ENCODE results near the gene BRIP1.

BRIP1 gene

GRCh38 chr17:61809816-61810392, 53.4 kb downstream of the BRIP1 start (continued):
- TF ChIP-seq TSHZ2 (CRISPR knock-in tag; IDR thresholded peaks at IDR 0.05) (no peak), ISL1 (CRISPR knock-in tag; IDR thresholded peaks at IDR 0.05) (peak; percentile 99), TCF4 (CRISPR knock-in tag; IDR thresholded peaks at IDR 0.05; ENCODE audit: borderline replicate concordance) (peak; percentile 52), ZNF565 (CRISPR knock-in tag; conservative IDR thresholded peaks at IDR 0.05; ENCODE audit: low read depth) (no peak), BACH2 (CRISPR knock-in tag; IDR thresholded peaks at IDR 0.05; ENCODE audit: borderline replicate concordance) (no peak), ZFP3 (CRISPR knock-in tag; IDR thresholded peaks at IDR 0.05) (no peak), ZFP30 (CRISPR knock-in tag; IDR thresholded peaks at IDR 0.05) (no peak), PATZ1 (CRISPR knock-in tag; IDR thresholded peaks at IDR 0.05; ENCODE audit: borderline replicate concordance) (peak; percentile 93), CSDC2 (CRISPR knock-in tag; IDR thresholded peaks at IDR 0.05) (no peak), GLIS3 (CRISPR knock-in tag; IDR thresholded peaks at IDR 0.05) (no peak)

- ATAC-seq = no peak
- no peak for TF ChIP-seq GLIS3 (CRISPR knock-in tag; IDR thresholded peaks at IDR 0.05)
- TF ChIP-seq OSR1 (CRISPR knock-in tag; IDR thresholded peaks at IDR 0.05) = no peak
- TF ChIP-seq TSHZ2 (CRISPR knock-in tag; IDR thresholded peaks at IDR 0.05) = no peak
- TF ChIP-seq ZFP3 (CRISPR knock-in tag; IDR thresholded peaks at IDR 0.05) = no peak
- no peak for TF ChIP-seq ISL1 (CRISPR knock-in tag; IDR thresholded peaks at IDR 0.05)
- TF ChIP-seq TCF4 (CRISPR knock-in tag; IDR thresholded peaks at IDR 0.05; ENCODE audit: borderline replicate concordance) = no peak
- no peak for TF ChIP-seq CSDC2 (CRISPR knock-in tag; IDR thresholded peaks at IDR 0.05)
- TF ChIP-seq ESRRG (CRISPR knock-in tag; IDR thresholded peaks at IDR 0.05) = no peak
- no peak for TF ChIP-seq CREB5 (CRISPR knock-in tag; IDR thresholded peaks at IDR 0.05; ENCODE audit: low read depth)
- no peak for TF ChIP-seq ZNF70 (CRISPR knock-in tag; IDR thresholded peaks at IDR 0.05)
- TF ChIP-seq BACH2 (CRISPR knock-in tag; IDR thresholded peaks at IDR 0.05; ENCODE audit: borderline replicate concordance) = no peak
- no peak for TF ChIP-seq CSRNP3 (CRISPR knock-in tag; IDR thresholded peaks at IDR 0.05)
- no peak for TF ChIP-seq SNAI2 (CRISPR knock-in tag; IDR thresholded peaks at IDR 0.05)
- TF ChIP-seq POU6F1 (CRISPR knock-in tag; IDR thresholded peaks at IDR 0.05; ENCODE audit: borderline replicate concordance, low read depth) = no peak
- TF ChIP-seq ZNF565 (CRISPR knock-in tag; conservative IDR thresholded peaks at IDR 0.05; ENCODE audit: low read depth) = no peak
- no peak for TF ChIP-seq ZC3H10 (CRISPR knock-in tag; IDR thresholded peaks at IDR 0.05)
- no peak for TF ChIP-seq ARNTL (CRISPR knock-in tag; IDR thresholded peaks at IDR 0.05; ENCODE audit: borderline replicate concordance, low read depth)
These were observed 54.9 kb downstream of the BRIP1 start for GRCh38 chr17:61808442-61808841.

All from SK-N-SH treated with all-trans-retinoic acid at 6 μM for 48 hours (cell line).